DOHH2 (cell line): ENCODE measurements around the gene GPC6.

ENCODE experiments used
- H3F3A ChIP-seq: fragments of 200-600 bp; sonication (generic), shearing (Covaris generic); 2 replicates; pipeline ENCODE4 v1.6.0; 2016; ENCODE audit warnings: antibody characterized with exemption, mild to moderate bottlenecking; ENCODE audit not compliant: control insufficient read depth, insufficient read depth
- H3K27ac ChIP-seq: fragments of 200-600 bp; sonication (generic); 2 replicates; pipeline ENCODE4 v1.5.1; 2014; ENCODE audit warnings: low read depth, mild to moderate bottlenecking, low read length, moderate library complexity
- H3K27me3 ChIP-seq: fragments of 200-600 bp; sonication (generic); 2 replicates; pipeline ENCODE4 v1.6.1; 2014; ENCODE audit warnings: mild to moderate bottlenecking, low read length, mixed read lengths; ENCODE audit not compliant: control insufficient read depth
- H3K36me3 ChIP-seq: fragments of 200-600 bp; sonication (generic); 2 replicates; pipeline ENCODE4 v1.6.1; 2014; ENCODE audit warnings: mild to moderate bottlenecking, low read length, moderate library complexity, mixed read lengths; ENCODE audit not compliant: control insufficient read depth
- H3K4me1 ChIP-seq: fragments of 200-600 bp; sonication (generic); 2 replicates; pipeline ENCODE4 v1.6.1; 2014; ENCODE audit warnings: mild to moderate bottlenecking, low read length, mixed read lengths; ENCODE audit not compliant: control insufficient read depth
- H3K4me2 ChIP-seq: fragments of 200-600 bp; sonication (generic); 2 replicates; pipeline ENCODE4 v1.6.0; 2014; ENCODE audit warnings: mild to moderate bottlenecking, low read length, moderate library complexity
- H3K4me3 ChIP-seq: fragments of 200-600 bp; sonication (generic); 2 replicates; pipeline ENCODE4 v1.5.1; 2014; ENCODE audit warnings: mild to moderate bottlenecking, low read length, mixed read lengths
- H3K79me2 ChIP-seq: fragments of 200-600 bp; sonication (generic); 2 replicates; pipeline ENCODE4 v1.6.1; 2014; ENCODE audit warnings: mild to moderate bottlenecking, low read length, mixed read lengths; ENCODE audit not compliant: control insufficient read depth
- H3K9me2 ChIP-seq: fragments of 200-600 bp; sonication (generic); replicated peaks from 2 replicates; pipeline ENCODE4 v1.6.1; 2014; ENCODE audit warnings: mild to moderate bottlenecking, low read length, mixed read lengths; ENCODE audit not compliant: control insufficient read depth
- H3K9me3 ChIP-seq: fragments of 200-600 bp; sonication (generic); 2 replicates; pipeline ENCODE4 v1.6.1; 2014; ENCODE audit warnings: antibody characterized with exemption, low read length, mixed read lengths; ENCODE audit not compliant: control insufficient read depth, insufficient read depth
- H4K20me1 ChIP-seq: fragments of 200-600 bp; sonication (generic); 2 replicates; pipeline ENCODE4 v1.6.0; 2014; ENCODE audit warnings: low read depth, mild to moderate bottlenecking, antibody characterized with exemption, low read length, moderate library complexity; ENCODE audit not compliant: control insufficient read depth, insufficient read depth
- EZH2phosphoT487 ChIP-seq: fragments of 200-600 bp; sonication (generic); IDR thresholded peaks from 2 replicates; pipeline ENCODE4 v1.6.1; 2017; ENCODE audit warnings: borderline replicate concordance, mild to moderate bottlenecking, antibody characterized with exemption, low read length, moderate library complexity, mixed read lengths
- TF ChIP-seq, protein P1 (sequence below): fragments of 200-600 bp; sonication (generic); IDR thresholded peaks from one replicate; pipeline ENCODE4 v1.5.1; 2014; ENCODE audit warnings: antibody characterized with exemption, mild to moderate bottlenecking, low read depth, low read length; ENCODE audit not compliant: poor library complexity, severe bottlenecking

GPC6 gene

DNA sequence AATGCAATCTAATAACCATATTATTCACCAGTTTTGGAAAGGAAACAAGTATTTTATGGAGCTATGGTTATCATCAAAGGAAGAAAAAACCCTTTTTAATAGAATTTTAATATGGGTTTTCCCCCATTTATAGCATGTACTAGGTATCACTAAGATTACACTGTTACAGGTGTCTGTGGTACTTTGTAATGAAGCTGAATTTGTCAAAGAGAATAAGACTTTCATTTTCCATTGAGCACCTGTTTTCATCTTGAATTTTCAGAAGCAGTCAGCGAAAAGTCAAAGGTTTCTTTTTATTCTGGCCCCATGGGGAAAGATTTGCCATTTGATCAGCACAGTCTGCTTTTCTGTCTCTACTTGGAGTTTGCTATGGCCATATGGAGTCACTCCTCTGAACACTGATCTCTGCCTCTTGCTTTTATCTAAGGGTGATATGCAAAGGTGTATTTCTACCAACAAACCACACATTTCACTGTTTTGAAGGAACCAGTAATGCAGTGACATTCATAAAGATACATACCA lies 662.9 kb downstream of the GPC6 start:
- H3K79me2 ChIP-seq = no peaks in the 10 kb centered on the region

DNA sequence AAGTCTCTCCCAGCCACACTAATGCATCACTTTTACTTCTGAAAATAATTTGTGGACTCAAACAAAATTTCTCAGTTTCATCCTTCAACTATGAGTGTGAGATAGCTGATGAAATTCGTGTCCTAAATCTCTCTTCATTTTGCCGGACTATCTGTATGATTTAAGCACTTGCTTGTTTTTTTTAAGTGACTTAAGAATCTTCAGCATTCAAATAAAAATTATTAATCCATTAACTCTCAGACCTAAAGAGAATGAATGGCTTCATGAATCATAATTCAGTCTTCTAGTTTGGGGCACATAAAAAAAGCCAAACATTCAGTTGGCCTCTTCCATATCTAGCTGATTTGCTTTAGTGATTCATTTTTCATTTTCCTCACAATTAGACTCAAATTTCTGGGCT lies 673.4 kb downstream of the GPC6 start:
- H4K20me1 ChIP-seq = no peaks in the 10 kb centered on the region
- no peaks in the 10 kb centered on the region for H3K36me3 ChIP-seq
- no peaks in the 10 kb centered on the region for H3F3A ChIP-seq
- no peak overlapping the region for H3K4me2 ChIP-seq
- H3K4me3 ChIP-seq = no peak overlapping the region
- no peaks in the 10 kb centered on the region for H3K9me3 ChIP-seq
- H3K27ac ChIP-seq = no peak overlapping the region
- H3K4me1 ChIP-seq = no peaks in the 10 kb centered on the region
- TF ChIP-seq, protein P1, sequence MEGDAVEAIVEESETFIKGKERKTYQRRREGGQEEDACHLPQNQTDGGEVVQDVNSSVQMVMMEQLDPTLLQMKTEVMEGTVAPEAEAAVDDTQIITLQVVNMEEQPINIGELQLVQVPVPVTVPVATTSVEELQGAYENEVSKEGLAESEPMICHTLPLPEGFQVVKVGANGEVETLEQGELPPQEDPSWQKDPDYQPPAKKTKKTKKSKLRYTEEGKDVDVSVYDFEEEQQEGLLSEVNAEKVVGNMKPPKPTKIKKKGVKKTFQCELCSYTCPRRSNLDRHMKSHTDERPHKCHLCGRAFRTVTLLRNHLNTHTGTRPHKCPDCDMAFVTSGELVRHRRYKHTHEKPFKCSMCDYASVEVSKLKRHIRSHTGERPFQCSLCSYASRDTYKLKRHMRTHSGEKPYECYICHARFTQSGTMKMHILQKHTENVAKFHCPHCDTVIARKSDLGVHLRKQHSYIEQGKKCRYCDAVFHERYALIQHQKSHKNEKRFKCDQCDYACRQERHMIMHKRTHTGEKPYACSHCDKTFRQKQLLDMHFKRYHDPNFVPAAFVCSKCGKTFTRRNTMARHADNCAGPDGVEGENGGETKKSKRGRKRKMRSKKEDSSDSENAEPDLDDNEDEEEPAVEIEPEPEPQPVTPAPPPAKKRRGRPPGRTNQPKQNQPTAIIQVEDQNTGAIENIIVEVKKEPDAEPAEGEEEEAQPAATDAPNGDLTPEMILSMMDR = no peak
- TF ChIP-seq EZH2phosphoT487 = no peak
- H3K27me3 ChIP-seq = no peaks in the 10 kb centered on the region
- no peaks in the 10 kb centered on the region for H3K9me2 ChIP-seq
- no peaks in the 10 kb centered on the region for H3K79me2 ChIP-seq

More for the DNA sequence above, 662.9 kb downstream of the GPC6 start:
- Histone ChIP-seq H3K36me3 (no peaks in the 10 kb centered on the region), H3F3A (no peaks in the 10 kb centered on the region), H3K9me3 (no peaks in the 10 kb centered on the region), H3K4me1 (no peaks in the 10 kb centered on the region), H3K4me2 (no peak overlapping the region), H4K20me1 (no peaks in the 10 kb centered on the region), H3K27ac (no peak overlapping the region), H3K27me3 (no peaks in the 10 kb centered on the region), H3K9me2 (no peaks in the 10 kb centered on the region), H3K4me3 (no peak overlapping the region)
- TF ChIP-seq, protein P1 = no peak
- TF ChIP-seq EZH2phosphoT487 = no peak

DNA sequence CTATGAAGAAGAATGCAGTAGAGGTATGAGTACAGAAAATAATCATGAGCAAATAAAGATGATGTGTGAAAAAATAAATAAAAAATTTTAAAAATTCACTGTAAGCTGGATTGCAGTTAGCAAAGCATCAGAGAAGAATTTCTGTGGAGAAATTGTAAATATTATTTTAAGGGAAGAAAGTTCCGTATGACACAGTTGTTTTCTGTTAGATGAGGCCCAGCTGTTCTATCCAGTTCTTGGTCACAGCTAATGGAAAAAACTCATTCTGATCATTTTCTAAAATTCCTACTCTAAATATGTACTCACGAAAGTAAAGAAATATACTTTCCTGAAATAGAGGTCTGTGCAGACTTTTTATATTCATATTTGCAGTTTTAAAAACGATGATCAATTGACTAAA lies 674.1 kb downstream of the GPC6 start:
- TF ChIP-seq, protein P1 = no peak
- no peak for TF ChIP-seq EZH2phosphoT487
- H4K20me1 ChIP-seq = no peaks in the 10 kb centered on the region

More for the DNA sequence above, 674.1 kb downstream of the GPC6 start:
- no peak overlapping the region for H3K4me3 ChIP-seq
- H3K36me3 ChIP-seq = no peaks in the 10 kb centered on the region
- no peaks in the 10 kb centered on the region for H3K79me2 ChIP-seq
- no peaks in the 10 kb centered on the region for H3K9me2 ChIP-seq
- no peaks in the 10 kb centered on the region for H3F3A ChIP-seq
- H3K9me3 ChIP-seq = no peaks in the 10 kb centered on the region
- no peaks in the 10 kb centered on the region for H3K27me3 ChIP-seq
- H3K4me1 ChIP-seq = no peaks in the 10 kb centered on the region
- no peak overlapping the region for H3K4me2 ChIP-seq
- no peak overlapping the region for H3K27ac ChIP-seq
